Measurements from ENCODE around the gene FGF21.
A peak's percentile ranks its signal among the peaks of the same experiment; 100 is the strongest.

FGF21 gene

GRCh38 chr19:48749571-48750198 is 5.6 kb upstream of the FGF21 start:
- intact Hi-C loops (cut with DNase I; ENCODE audit: low total_unique reads), result no loop called here
- Histone ChIP-seq H3K36me3 (peaks cover 0 to 11% (median 0%) of the 10 kb centered on the region in 3 donors), H3K27ac (no peak overlapping the region), H3K4me1 (peaks cover 0 to 16% (median 11%) of the 10 kb centered on the region in 4 donors), H3K27me3 (peaks cover 0 to 56% of the 10 kb centered on the region in 2 donors), H3K9me3 (no peaks in the 10 kb centered on the region), H3K4me3 (no peak overlapping the region)
- DNase-seq, result no peak
- TF ChIP-seq, protein P1, sequence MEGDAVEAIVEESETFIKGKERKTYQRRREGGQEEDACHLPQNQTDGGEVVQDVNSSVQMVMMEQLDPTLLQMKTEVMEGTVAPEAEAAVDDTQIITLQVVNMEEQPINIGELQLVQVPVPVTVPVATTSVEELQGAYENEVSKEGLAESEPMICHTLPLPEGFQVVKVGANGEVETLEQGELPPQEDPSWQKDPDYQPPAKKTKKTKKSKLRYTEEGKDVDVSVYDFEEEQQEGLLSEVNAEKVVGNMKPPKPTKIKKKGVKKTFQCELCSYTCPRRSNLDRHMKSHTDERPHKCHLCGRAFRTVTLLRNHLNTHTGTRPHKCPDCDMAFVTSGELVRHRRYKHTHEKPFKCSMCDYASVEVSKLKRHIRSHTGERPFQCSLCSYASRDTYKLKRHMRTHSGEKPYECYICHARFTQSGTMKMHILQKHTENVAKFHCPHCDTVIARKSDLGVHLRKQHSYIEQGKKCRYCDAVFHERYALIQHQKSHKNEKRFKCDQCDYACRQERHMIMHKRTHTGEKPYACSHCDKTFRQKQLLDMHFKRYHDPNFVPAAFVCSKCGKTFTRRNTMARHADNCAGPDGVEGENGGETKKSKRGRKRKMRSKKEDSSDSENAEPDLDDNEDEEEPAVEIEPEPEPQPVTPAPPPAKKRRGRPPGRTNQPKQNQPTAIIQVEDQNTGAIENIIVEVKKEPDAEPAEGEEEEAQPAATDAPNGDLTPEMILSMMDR (IDR thresholded peaks at IDR 0.05), result no peak

GRCh38 chr19:48750351-48750750 is 5.0 kb upstream of the FGF21 start:
- intact Hi-C loops (cut with DNase I; ENCODE audit: low total_unique reads), result no loop called here
- TF ChIP-seq, protein P1 (IDR thresholded peaks at IDR 0.05), result no peak
- peaks cover 0 to 11% (median 0%) of the 10 kb centered on the region in 3 donors for H3K36me3 ChIP-seq
- no peak for DNase-seq
- H3K4me3 ChIP-seq, result no peak overlapping the region
- H3K27ac ChIP-seq, result no peak overlapping the region
- no peaks in the 10 kb centered on the region for H3K9me3 ChIP-seq
- H3K27me3 ChIP-seq, result peaks cover 0 to 58% of the 10 kb centered on the region in 2 donors
- H3K4me1 ChIP-seq, result peaks cover 0 to 16% (median 11%) of the 10 kb centered on the region in 4 donors

GRCh38 chr19:48750771-48751504 is 4.4 kb upstream of the FGF21 start:
- peaks cover 0 to 60% of the 10 kb centered on the region in 2 donors for H3K27me3 ChIP-seq
- no peak overlapping the region for H3K4me3 ChIP-seq
- H3K27ac ChIP-seq, result no peak overlapping the region
- H3K4me1 ChIP-seq, result peaks cover 0 to 16% (median 11%) of the 10 kb centered on the region in 4 donors
- no peak for DNase-seq
- intact Hi-C loops (cut with DNase I; ENCODE audit: low total_unique reads), result no loop called here
- peaks cover 0 to 11% (median 0%) of the 10 kb centered on the region in 3 donors for H3K36me3 ChIP-seq
- TF ChIP-seq, protein P1 (IDR thresholded peaks at IDR 0.05), result no peak
- no peaks in the 10 kb centered on the region for H3K9me3 ChIP-seq

DNA sequence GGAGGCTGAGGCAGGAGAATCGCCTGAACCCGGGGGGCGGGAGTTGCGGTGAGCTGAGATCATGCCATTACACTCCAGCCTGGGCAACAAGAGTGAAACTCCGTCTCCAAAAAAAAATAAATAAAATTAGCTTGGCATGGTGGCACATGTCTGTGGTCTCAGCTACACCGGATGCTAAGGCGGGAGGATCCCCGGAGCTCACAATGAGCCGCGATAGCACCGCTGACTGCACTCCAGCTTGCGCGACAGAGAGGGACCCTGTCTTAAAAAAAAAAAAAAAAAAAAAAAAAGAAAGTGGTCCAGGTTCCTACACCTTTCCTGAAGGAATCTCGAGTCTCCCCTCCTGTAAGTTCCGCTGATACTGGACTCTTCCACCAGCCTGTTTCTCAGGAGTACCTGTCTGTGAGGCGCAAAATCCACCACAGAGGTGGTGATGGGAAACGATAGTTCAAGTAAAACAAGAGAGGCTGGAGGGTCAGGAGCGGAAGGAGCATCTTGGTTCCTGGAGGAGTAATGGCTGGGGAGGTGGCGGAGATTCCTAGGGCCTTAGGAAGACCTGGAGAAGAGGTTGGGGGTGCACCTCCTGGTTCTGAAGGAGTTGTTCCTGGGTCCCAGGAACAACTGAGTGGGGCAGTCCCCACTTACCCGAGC is 3.4 kb upstream of the FGF21 start:
- H3K36me3 ChIP-seq, result peaks cover 0 to 11% (median 0%) of the 10 kb centered on the region in 3 donors
- intact Hi-C loops (cut with DNase I; ENCODE audit: low total_unique reads), result no loop called here
- peak overlapping the region; percentile 27 to 47 for H3K4me3 ChIP-seq
- TF ChIP-seq, protein P1 (IDR thresholded peaks at IDR 0.05), result no peak
- H3K9me3 ChIP-seq, result no peaks in the 10 kb centered on the region
- no peak overlapping the region for H3K27ac ChIP-seq
- H3K27me3 ChIP-seq, result peaks cover 0 to 57% of the 10 kb centered on the region in 2 donors
- no peak for DNase-seq
- peaks cover 0 to 13% (median 11%) of the 10 kb centered on the region in 4 donors for H3K4me1 ChIP-seq

DNA sequence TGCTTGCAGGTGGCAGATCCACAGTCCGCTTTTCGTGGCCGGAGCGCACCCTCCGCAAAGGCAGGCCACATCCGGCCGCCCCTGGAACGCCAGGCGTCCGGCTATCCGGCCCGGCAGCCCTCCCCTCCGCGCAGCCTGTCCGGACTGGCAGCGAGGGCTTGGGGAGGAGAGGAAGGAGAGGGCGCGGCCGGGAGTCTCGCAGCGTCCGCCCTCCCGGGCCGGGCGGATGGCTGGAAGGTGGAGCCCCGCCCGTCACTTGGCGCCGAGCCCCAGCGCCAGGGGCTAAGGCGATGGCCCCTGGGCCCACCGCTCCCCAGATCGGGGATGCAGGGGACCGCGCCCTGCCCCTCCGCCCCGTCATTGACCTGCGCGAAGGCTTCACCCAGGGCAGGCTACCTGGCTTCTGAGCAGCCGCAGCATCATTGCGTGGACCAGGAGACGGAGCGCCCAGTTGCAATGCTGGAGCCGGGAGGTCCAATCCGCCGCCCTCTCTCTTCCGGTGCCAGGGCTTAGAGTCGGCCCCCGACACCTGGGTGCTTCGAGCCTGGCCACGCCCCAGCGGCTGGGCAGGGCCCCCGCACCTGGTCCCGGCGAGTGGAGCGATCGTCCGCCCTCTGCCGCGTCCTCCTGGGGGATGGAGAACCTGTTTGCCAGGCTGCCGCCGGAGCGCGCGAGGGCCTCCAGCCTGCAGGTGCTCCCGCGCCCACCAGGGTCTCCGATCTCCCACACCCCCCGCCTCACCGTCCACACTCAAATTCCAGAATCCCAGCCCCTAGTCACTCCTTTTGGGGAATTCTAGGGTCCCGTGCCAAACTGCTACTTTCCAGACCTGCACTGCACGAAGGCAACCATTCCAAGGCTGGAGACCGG is 2.6 kb upstream of the FGF21 start, which contains the start of gene FUT1:
TSS of gene FUT1 (minus strand) at position 146 of the 870 bp plus-strand sequence. CDS start 1,360 bp downstream, outside the sequence.
- Histone ChIP-seq H3K27ac (no peak within 1 kb of the TSS), H3K4me1 (peaks cover 0 to 12% (median 9%) of the 10 kb centered on the region in 4 donors), H3K4me3 (peak within 1 kb of the TSS; percentile 27 to 47), H3K36me3 (peaks cover 0 to 11% (median 0%) of the 10 kb centered on the region in 3 donors), H3K9me3 (no peaks in the 10 kb centered on the region), H3K27me3 (peaks cover 0 to 59% of the 10 kb centered on the region in 2 donors)
- peak in 1 of 2 donors; percentile 37 for DNase-seq
- intact Hi-C loops (cut with DNase I; ENCODE audit: low total_unique reads), result no loop called here
- TF ChIP-seq, protein P1 (IDR thresholded peaks at IDR 0.05), result no peak

Data from tibial artery (tissue), 4 donors.